ENCODE results near the gene PPP1R3A. TPM values are rescaled to one million over a fixed set of nuclear protein-coding genes. Genes with fewer than 3 reads are reported as not detected.
"Not testable (repeated sequence)": the region's sequence is repeated elsewhere in the genome, so short reads cannot be mapped to it uniquely, and the experiment has no call there.

PPP1R3A gene
- total and polyA plus RNA-seq, 4 donors: 0.06 TPM; not detected in 3

- no peak for ATAC-seq (ENCODE audit: insufficient read depth, low FRiP score)
Observed at GRCh38 chr7:113936982-113937381, 18.2 kb upstream of the PPP1R3A start.

GRCh38 chr7:113936535-113936934, 17.7 kb upstream of the PPP1R3A start:
- DNase-seq: no peak
- Histone ChIP-seq H3K27me3 (ENCODE audit: control insufficient read depth in 3 of 3, insufficient read depth in 3 of 3, low read length in 2 of 3) (no peaks in the 10 kb centered on the region), H3K36me3 (ENCODE audit: control insufficient read depth in 4 of 4, insufficient read depth in 4 of 4, low read length in 4 of 4) (no peaks in the 10 kb centered on the region), H3K9ac (ENCODE audit: insufficient read depth in 1 of 2, low read length in 2 of 2) (no peak overlapping the region), H3K4me3 (no peak overlapping the region), H3K4me1 (ENCODE audit: control insufficient read depth in 5 of 5, insufficient read depth in 5 of 5, low read length in 5 of 5) (no peaks in the 10 kb centered on the region), H3K27ac (ENCODE audit: low read depth in 1 of 2, low read length in 1 of 2) (no peak overlapping the region), H3K9me3 (ENCODE audit: control insufficient read depth in 4 of 4, insufficient read depth in 3 of 4, low read length in 3 of 4) (peaks cover 0 to 10% (median 0%) of the 10 kb centered on the region in 4 donors)
- no peak for TF ChIP-seq CTCF (IDR thresholded peaks at IDR 0.05; ENCODE audit: control extremely low read depth, extremely low read depth)
- WGBS, 2 donors: 75 to 90% methylated on average over 3 of the region's 3 CpGs
- ATAC-seq (ENCODE audit: insufficient read depth, low FRiP score): no peak

More at GRCh38 chr7:113936982-113937381, 18.2 kb upstream of the PPP1R3A start:
- no peak overlapping the region for H3K4me3 ChIP-seq
- H3K9ac ChIP-seq (ENCODE audit: insufficient read depth in 1 of 2, low read length in 2 of 2): no peak overlapping the region
- TF ChIP-seq CTCF (IDR thresholded peaks at IDR 0.05; ENCODE audit: control extremely low read depth, extremely low read depth): no peak
- no peaks in the 10 kb centered on the region for H3K4me1 ChIP-seq (ENCODE audit: control insufficient read depth in 5 of 5, insufficient read depth in 5 of 5, low read length in 5 of 5)
- 94 to 100% methylated on average over 2 of the region's 2 CpGs for WGBS, 2 donors
- peaks cover 0 to 8% (median 0%) of the 10 kb centered on the region in 4 donors for H3K9me3 ChIP-seq (ENCODE audit: control insufficient read depth in 4 of 4, insufficient read depth in 3 of 4, low read length in 3 of 4)
- no peaks in the 10 kb centered on the region for H3K36me3 ChIP-seq (ENCODE audit: control insufficient read depth in 4 of 4, insufficient read depth in 4 of 4, low read length in 4 of 4)
- DNase-seq: no peak
- no peak overlapping the region for H3K27ac ChIP-seq (ENCODE audit: low read depth in 1 of 2, low read length in 1 of 2)
- no peaks in the 10 kb centered on the region for H3K27me3 ChIP-seq (ENCODE audit: control insufficient read depth in 3 of 3, insufficient read depth in 3 of 3, low read length in 2 of 3)

- not testable (repeated sequence) for H3K27ac ChIP-seq (ENCODE audit: low read depth in 1 of 2, low read length in 1 of 2); H3K4me1 ChIP-seq (ENCODE audit: control insufficient read depth in 5 of 5, insufficient read depth in 5 of 5, low read length in 5 of 5); H3K36me3 ChIP-seq (ENCODE audit: control insufficient read depth in 4 of 4, insufficient read depth in 4 of 4, low read length in 4 of 4); ATAC-seq (ENCODE audit: insufficient read depth, low FRiP score); H3K27me3 ChIP-seq (ENCODE audit: control insufficient read depth in 3 of 3, insufficient read depth in 3 of 3, low read length in 2 of 3); DNase-seq; H3K9ac ChIP-seq (ENCODE audit: insufficient read depth in 1 of 2, low read length in 2 of 2); H3K4me3 ChIP-seq
- WGBS, 2 donors: 87 to 93% methylated on average over 3 of the region's 3 CpGs
- peaks cover 0 to 11% (median 0%) of the 10 kb centered on the region in 4 donors for H3K9me3 ChIP-seq (ENCODE audit: control insufficient read depth in 4 of 4, insufficient read depth in 3 of 4, low read length in 3 of 4)
Observed at GRCh38 chr7:113929389-113929788, 10.6 kb upstream of the PPP1R3A start.

GRCh38 chr7:113928112-113928511, 9.3 kb upstream of the PPP1R3A start:
- TF ChIP-seq CTCF (IDR thresholded peaks at IDR 0.05; ENCODE audit: control extremely low read depth, extremely low read depth): no peak
- DNase-seq: no peak
- Histone ChIP-seq H3K9me3 (ENCODE audit: control insufficient read depth in 4 of 4, insufficient read depth in 3 of 4, low read length in 3 of 4) (peaks cover 0 to 11% (median 0%) of the 10 kb centered on the region in 4 donors), H3K27me3 (ENCODE audit: control insufficient read depth in 3 of 3, insufficient read depth in 3 of 3, low read length in 2 of 3) (no peaks in the 10 kb centered on the region), H3K36me3 (ENCODE audit: control insufficient read depth in 4 of 4, insufficient read depth in 4 of 4, low read length in 4 of 4) (no peaks in the 10 kb centered on the region), H3K4me3 (no peak overlapping the region), H3K9ac (ENCODE audit: insufficient read depth in 1 of 2, low read length in 2 of 2) (no peak overlapping the region), H3K27ac (ENCODE audit: low read depth in 1 of 2, low read length in 1 of 2) (no peak overlapping the region), H3K4me1 (ENCODE audit: control insufficient read depth in 5 of 5, insufficient read depth in 5 of 5, low read length in 5 of 5) (no peaks in the 10 kb centered on the region)
- 91 to 94% methylated on average over 1 of the region's 1 CpG for WGBS, 2 donors
- ATAC-seq (ENCODE audit: insufficient read depth, low FRiP score): no peak
